K562 (cell line): ENCODE results near the gene NANS. TPM values are rescaled to one million over a fixed set of nuclear protein-coding genes. Genes with fewer than 3 reads are reported as not detected.

Experiments
- BCLAF1 ChIP-seq, 2 experiments: fragments of 450-650 bp in 1 of 2; IDR thresholded peaks; 2 replicates each; pipeline ENCODE4 v1.6.1; 2011 to 2017; ENCODE audit warnings: low read depth in 2 of 2, antibody characterized with exemption in 1 of 2, borderline replicate concordance in 1 of 2, low read length in 1 of 2, mild to moderate bottlenecking in 1 of 2, mixed read lengths in 1 of 2; ENCODE audit not compliant: control insufficient read depth in 1 of 2
- CTBP1 ChIP-seq: fragments of 450-650 bp; IDR thresholded peaks from 2 replicates; pipeline ENCODE4 v1.6.1; 2016; ENCODE audit warnings: borderline replicate concordance
- E4F1 ChIP-seq: fragments of 250-450 bp; sonication (Bioruptor Pico); IDR thresholded peaks from 2 replicates; pipeline ENCODE4 v1.5.0; 2021; ENCODE audit warnings: mild to moderate bottlenecking, borderline replicate concordance
- ERF ChIP-seq: fragments of 450-650 bp; formaldehyde crosslinking; IDR thresholded peaks from 2 replicates; pipeline ENCODE4 v1.4.0; 2020; ENCODE audit warnings: mild to moderate bottlenecking, mixed read lengths
- ILF3 ChIP-seq: fragments of 450-650 bp; IDR thresholded peaks from 2 replicates; pipeline ENCODE4 v1.6.1; 2018; ENCODE audit warnings: antibody characterized with exemption, mild to moderate bottlenecking, moderate library complexity, borderline replicate concordance
- MIER1 ChIP-seq: fragments of 450-650 bp; IDR thresholded peaks from 2 replicates; pipeline ENCODE4 v1.6.1; 2016; ENCODE audit warnings: antibody characterized with exemption, mild to moderate bottlenecking, low read depth
- NCOA1 ChIP-seq: fragments of 450-650 bp; IDR thresholded peaks from 2 replicates; pipeline ENCODE4 v1.6.1; 2016; ENCODE audit warnings: low read depth
- POLR3A ChIP-seq: IDR thresholded peaks from 2 replicates; pipeline ENCODE4 v1.6.1; 2011; ENCODE audit warnings: borderline replicate concordance, mild to moderate bottlenecking, moderate library complexity; ENCODE audit not compliant: insufficient read length, insufficient read depth; ENCODE audit errors: extremely low read depth
- RB1 ChIP-seq: fragments of 450-650 bp; IDR thresholded peaks from 2 replicates; pipeline ENCODE4 v1.6.1; 2017; ENCODE audit warnings: low read depth, mild to moderate bottlenecking
- SPI1 ChIP-seq: IDR thresholded peaks from 2 replicates; pipeline ENCODE4 v1.6.1; 2011; ENCODE audit warnings: low read depth, low read length, control low read depth, borderline replicate concordance
- TCF3 ChIP-seq: sonication (generic); formaldehyde crosslinking; IDR thresholded peaks from 2 replicates; pipeline ENCODE4 v1.4.0; 2020; ENCODE audit warnings: mild to moderate bottlenecking, missing genetic modification reagents
- YBX1 ChIP-seq: fragments of 450-650 bp; IDR thresholded peaks from 2 replicates; pipeline ENCODE4 v1.7.1; 2016; ENCODE audit warnings: mild to moderate bottlenecking
- ZBTB1 ChIP-seq: sonication (generic); formaldehyde crosslinking; IDR thresholded peaks from 2 replicates; pipeline ENCODE4 v1.8.1; 2023; ENCODE audit warnings: missing genetic modification reagents, low read depth, mild to moderate bottlenecking, borderline replicate concordance
- ZNF146 ChIP-seq: IDR thresholded peaks from one replicate; pipeline ENCODE4 v1.6.1; 2018; ENCODE audit warnings: missing compliant biosample characterization; ENCODE audit not compliant: unreplicated experiment
- ZNF830 ChIP-seq: fragments of 250-450 bp; sonication (Bioruptor Pico); IDR thresholded peaks from 2 replicates; pipeline ENCODE4 v1.5.0; 2021; ENCODE audit warnings: mild to moderate bottlenecking
- polyA plus RNA-seq, 8 experiments: library from polyadenylated mRNA; depleted of rRNA in 4 of 8; stranded (reverse) in 5 of 8; unstranded in 3 of 8; fragments of >200 nt; fragmentation: Nextera tagmentation in 2 of 8; fragmentation: Illumina TruSeq in 1 of 8; extraction: Ambion mirVana in 2 of 8; extraction: Trizol in 1 of 8; gene quantifications; 2 replicates each; pipeline versions ENCODE4 v1.2.1 to v1.2.3, GENCODE V29; 2011 to 2014; ENCODE audit warnings: inconsistent platforms in 1 of 8, missing spikeins in 1 of 8
- total RNA-seq, 7 experiments: library from RNA; depleted of rRNA in 6 of 7; stranded (reverse); fragments of >200 nt in 6 of 7; fragmentation: Illumina TruSeq in 2 of 7; extraction: Trizol in 2 of 7; gene quantifications; 2 replicates each; pipeline versions ENCODE4 v1.2.1 to v1.2.3, GENCODE V29; 2011 to 2021; ENCODE audit warnings: low replicate concordance in 1 of 7
- TF ChIP-seq, protein P1 (sequence below): sonication (generic); formaldehyde crosslinking; IDR thresholded peaks from 2 replicates; pipeline ENCODE4 v1.9.0; 2022; ENCODE audit warnings: mild to moderate bottlenecking, missing genetic modification reagents

The NANS gene
- total and polyA plus RNA-seq, 9 of the 15 experiments (the other 6 are each of a cell fraction or from before 2014, with no cell fraction given), result 37.1 to 181 (median 137) TPM

DNA sequence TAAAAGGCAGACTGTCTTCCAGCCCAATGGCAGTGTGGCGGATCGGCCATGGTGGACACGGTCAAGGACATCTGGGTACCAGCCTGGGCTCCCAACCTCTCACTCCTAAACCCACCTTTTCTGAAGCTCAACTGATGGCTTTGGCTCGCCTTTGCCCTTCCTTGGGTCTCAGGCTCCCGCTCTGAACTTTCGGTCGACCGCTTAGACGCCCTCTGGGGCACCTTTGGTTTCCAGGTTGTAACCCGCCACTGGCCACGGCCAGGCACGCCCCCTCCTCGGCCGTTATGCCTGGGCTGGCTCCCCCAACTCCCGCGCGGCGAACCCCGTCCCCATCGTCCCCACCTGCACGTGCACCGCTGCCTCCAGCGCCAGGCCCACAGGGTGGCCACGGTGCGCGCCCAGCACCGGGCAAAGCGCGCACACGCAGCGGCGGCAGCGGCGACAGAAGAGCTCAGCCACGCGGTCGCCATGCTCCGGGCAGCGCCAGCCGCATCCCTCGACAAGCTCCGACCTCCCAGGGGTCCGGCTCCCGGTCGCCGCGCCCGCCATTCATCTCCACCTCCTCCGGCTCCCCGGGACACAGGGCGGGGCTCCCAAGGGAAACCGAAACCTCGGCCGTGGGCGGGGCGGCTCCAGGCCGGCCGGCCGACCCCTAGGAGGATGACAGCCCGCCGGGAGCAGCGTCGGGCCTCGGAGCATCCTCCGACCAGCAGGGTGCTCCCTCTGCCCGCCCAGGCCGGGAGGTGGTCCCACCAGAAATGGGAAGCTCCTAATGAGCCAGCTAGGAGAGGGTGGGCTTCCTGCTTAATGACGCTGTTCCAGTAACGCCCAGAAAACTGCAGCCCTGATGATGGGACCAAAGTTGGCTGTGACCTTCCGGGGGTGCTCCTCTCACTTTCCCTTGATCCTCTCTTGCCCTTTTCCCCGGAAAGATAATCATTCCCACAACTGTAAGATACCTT is 62.4 kb downstream of the NANS start, which contains the start of gene TRIM14 (continued):
- no peak for TF ChIP-seq SPI1
- TF ChIP-seq CTBP1, result peak; percentile 87
- no peak for TF ChIP-seq NCOA1
- no peak for TF ChIP-seq ZNF146 (CRISPR knock-in tag)
- no peak for TF ChIP-seq MIER1
- TF ChIP-seq E4F1 (CRISPR knock-in tag), result no peak
- no peak for TF ChIP-seq BCLAF1 (IDR thresholded peaks at IDR 0.05; ENCODE audit: borderline replicate concordance in 1 of 2, control insufficient read depth in 1 of 2, low read depth in 2 of 2, low read length in 1 of 2)
- TF ChIP-seq YBX1, result no peak
- TF ChIP-seq ERF (CRISPR knock-in tag), result no peak
- TF ChIP-seq ZNF830 (CRISPR knock-in tag), result no peak
- TF ChIP-seq, protein P1, sequence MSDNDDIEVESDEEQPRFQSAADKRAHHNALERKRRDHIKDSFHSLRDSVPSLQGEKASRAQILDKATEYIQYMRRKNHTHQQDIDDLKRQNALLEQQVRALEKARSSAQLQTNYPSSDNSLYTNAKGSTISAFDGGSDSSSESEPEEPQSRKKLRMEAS (CRISPR knock-in tag), result peak; percentile 97
- 0 out of 2 replicates have a peak, but pooled peaks have one; percentile 68 for TF ChIP-seq RB1
- no peak for TF ChIP-seq ILF3
- TF ChIP-seq POLR3A, result no peak
- 0 out of 2 replicates have a peak, but pooled peaks have one; percentile 14 for TF ChIP-seq TCF3 (CRISPR knock-in tag)
- TF ChIP-seq ZBTB1 (CRISPR knock-in tag), result peak; percentile 59; the same call in 1 of the 2 replicates
